Measurements from ENCODE around the gene KCNQ1.

- TF ChIP-seq, protein P1, sequence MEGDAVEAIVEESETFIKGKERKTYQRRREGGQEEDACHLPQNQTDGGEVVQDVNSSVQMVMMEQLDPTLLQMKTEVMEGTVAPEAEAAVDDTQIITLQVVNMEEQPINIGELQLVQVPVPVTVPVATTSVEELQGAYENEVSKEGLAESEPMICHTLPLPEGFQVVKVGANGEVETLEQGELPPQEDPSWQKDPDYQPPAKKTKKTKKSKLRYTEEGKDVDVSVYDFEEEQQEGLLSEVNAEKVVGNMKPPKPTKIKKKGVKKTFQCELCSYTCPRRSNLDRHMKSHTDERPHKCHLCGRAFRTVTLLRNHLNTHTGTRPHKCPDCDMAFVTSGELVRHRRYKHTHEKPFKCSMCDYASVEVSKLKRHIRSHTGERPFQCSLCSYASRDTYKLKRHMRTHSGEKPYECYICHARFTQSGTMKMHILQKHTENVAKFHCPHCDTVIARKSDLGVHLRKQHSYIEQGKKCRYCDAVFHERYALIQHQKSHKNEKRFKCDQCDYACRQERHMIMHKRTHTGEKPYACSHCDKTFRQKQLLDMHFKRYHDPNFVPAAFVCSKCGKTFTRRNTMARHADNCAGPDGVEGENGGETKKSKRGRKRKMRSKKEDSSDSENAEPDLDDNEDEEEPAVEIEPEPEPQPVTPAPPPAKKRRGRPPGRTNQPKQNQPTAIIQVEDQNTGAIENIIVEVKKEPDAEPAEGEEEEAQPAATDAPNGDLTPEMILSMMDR (IDR thresholded peaks at IDR 0.05), result no peak
- TF ChIP-seq ZNF121 (CRISPR knock-in tag; IDR thresholded peaks at IDR 0.05) (no peak), MXD4 (CRISPR knock-in tag; IDR thresholded peaks at IDR 0.05; ENCODE audit: borderline replicate concordance) (no peak), NR2C2 (CRISPR knock-in tag; IDR thresholded peaks at IDR 0.05) (no peak), ZNF317 (CRISPR knock-in tag; IDR thresholded peaks at IDR 0.05; ENCODE audit: borderline replicate concordance, low read depth) (no peak), FOXK1 (CRISPR knock-in tag; IDR thresholded peaks at IDR 0.05) (no peak)
- TF ChIP-seq, protein P2, sequence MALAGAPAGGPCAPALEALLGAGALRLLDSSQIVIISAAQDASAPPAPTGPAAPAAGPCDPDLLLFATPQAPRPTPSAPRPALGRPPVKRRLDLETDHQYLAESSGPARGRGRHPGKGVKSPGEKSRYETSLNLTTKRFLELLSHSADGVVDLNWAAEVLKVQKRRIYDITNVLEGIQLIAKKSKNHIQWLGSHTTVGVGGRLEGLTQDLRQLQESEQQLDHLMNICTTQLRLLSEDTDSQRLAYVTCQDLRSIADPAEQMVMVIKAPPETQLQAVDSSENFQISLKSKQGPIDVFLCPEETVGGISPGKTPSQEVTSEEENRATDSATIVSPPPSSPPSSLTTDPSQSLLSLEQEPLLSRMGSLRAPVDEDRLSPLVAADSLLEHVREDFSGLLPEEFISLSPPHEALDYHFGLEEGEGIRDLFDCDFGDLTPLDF (CRISPR knock-in tag; IDR thresholded peaks at IDR 0.05), result no peak
- TF ChIP-seq, protein P3, sequence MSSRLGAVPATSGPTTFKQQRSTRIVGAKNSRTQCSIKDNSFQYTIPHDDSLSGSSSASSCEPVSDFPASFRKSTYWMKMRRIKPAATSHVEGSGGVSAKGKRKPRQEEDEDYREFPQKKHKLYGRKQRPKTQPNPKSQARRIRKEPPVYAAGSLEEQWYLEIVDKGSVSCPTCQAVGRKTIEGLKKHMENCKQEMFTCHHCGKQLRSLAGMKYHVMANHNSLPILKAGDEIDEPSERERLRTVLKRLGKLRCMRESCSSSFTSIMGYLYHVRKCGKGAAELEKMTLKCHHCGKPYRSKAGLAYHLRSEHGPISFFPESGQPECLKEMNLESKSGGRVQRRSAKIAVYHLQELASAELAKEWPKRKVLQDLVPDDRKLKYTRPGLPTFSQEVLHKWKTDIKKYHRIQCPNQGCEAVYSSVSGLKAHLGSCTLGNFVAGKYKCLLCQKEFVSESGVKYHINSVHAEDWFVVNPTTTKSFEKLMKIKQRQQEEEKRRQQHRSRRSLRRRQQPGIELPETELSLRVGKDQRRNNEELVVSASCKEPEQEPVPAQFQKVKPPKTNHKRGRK (CRISPR knock-in tag; IDR thresholded peaks at IDR 0.05; ENCODE audit: borderline replicate concordance), result no peak
These were observed 331.7 kb downstream of the KCNQ1 start for GRCh38 chr11:2776351-2777061.

Data from WTC11 (cell line).